Mucosa of rectum (tissue), 2 donors: Measurements from ENCODE around the gene HSD17B11.
A peak's percentile ranks its signal among the peaks of the same experiment; 100 is the strongest.
"Not testable (repeated sequence)": the region's sequence is repeated elsewhere in the genome, so short reads cannot be mapped to it uniquely, and the experiment has no call there.

Source experiments
- H3K27ac ChIP-seq, 2 donors: one replicate each; pipeline ENCODE4 v1.7.0; 2013; ENCODE audit warnings: inconsistent platforms in 2 of 2, low read depth in 2 of 2, low read length in 2 of 2
- H3K27me3 ChIP-seq, 2 donors: one replicate each; pipeline ENCODE4 v1.7.0; 2013; ENCODE audit warnings: low read length in 2 of 2; ENCODE audit not compliant: control insufficient read depth in 2 of 2, insufficient read depth in 2 of 2
- H3K36me3 ChIP-seq, 2 donors: one replicate each; pipeline ENCODE4 v1.7.0; 2013; ENCODE audit warnings: low read length in 2 of 2; ENCODE audit not compliant: control insufficient read depth in 2 of 2, insufficient read depth in 2 of 2
- H3K4me1 ChIP-seq, 2 donors: one replicate each; pipeline ENCODE4 v1.7.0; 2013; ENCODE audit warnings: low read length in 2 of 2, mild to moderate bottlenecking in 1 of 2; ENCODE audit not compliant: control insufficient read depth in 2 of 2, insufficient read depth in 2 of 2
- H3K4me3 ChIP-seq, 2 donors: one replicate each; pipeline ENCODE4 v1.7.0; 2013; ENCODE audit warnings: low read length in 2 of 2
- H3K9ac ChIP-seq, 2 donors: one replicate each; pipeline ENCODE4 v1.7.0; 2013; ENCODE audit warnings: low read length in 2 of 2, low read depth in 1 of 2, mild to moderate bottlenecking in 1 of 2
- H3K9me3 ChIP-seq, 2 donors: one replicate each; pipeline ENCODE4 v1.7.0; 2013; ENCODE audit warnings: low read length in 2 of 2; ENCODE audit not compliant: control insufficient read depth in 2 of 2
- donor health status: healthy.
- donor health status: Normal muscosa, but diverticular disease.

Gene HSD17B11, protein sequence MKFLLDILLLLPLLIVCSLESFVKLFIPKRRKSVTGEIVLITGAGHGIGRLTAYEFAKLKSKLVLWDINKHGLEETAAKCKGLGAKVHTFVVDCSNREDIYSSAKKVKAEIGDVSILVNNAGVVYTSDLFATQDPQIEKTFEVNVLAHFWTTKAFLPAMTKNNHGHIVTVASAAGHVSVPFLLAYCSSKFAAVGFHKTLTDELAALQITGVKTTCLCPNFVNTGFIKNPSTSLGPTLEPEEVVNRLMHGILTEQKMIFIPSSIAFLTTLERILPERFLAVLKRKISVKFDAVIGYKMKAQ

DNA sequence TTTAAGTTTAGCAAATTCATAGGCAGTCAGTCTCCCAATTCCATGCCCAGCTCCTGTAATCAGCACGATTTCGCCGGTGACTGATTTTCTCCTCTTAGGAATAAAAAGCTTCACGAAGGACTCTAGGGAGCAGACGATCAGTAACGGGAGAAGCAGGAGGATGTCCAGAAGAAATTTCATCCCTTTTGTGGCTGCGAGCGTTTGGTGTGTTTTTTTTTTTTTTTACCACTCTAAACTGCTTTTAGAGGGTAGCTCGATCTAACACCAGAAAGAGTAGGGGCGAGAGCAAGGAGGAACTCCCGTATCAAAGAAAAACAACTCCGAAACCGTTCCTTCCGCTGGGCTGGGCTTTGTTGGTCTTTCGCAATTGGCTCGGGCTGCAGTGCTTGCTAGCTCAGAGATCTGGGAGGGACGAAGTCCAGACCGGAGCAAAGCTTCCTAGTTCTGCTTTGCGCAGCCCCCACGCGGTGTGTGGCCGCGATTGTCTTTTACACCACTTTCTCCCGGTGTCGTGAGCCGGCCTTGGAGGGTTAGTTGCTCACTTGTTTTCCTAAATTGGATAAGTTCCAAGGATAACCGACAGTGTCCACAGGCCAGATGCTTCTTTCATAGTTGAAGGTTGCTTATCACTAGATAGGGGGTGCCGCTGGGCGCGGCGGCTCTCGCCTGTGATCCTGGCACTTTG lies at the start of gene HSD17B11:
Gene HSD17B11, minus strand, starts transcription at position 298 of the 685 bp plus-strand sequence. Its CDS starts 118 bp downstream, at position 180.
- Histone ChIP-seq H3K9ac (peak within 1 kb of the TSS; percentile 92 to 97), H3K4me1 (peaks cover 4 to 15% of the 10 kb centered on the region in 2 donors), H3K27ac (peak within 1 kb of the TSS; percentile 89 to 95)

DNA sequence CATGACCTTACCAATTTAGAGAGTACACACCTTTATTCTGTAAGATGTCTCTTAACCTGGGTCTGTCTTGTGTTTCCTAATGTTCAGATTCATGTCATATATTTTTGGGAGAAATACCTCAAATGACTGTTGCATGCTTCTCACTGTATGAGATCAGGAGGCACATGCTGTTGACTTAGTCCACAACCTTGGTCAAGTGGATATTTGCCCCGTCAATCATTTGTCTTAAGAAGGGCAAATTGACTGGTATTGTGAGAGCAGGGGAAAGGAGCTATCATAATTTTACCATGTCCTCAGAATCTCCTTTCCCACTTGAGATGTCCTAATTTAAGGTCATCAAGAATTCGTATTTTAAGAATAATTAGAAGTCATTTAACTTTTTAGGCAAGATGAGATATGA lies 42.4 kb upstream of the HSD17B11 start:
- H3K4me3 ChIP-seq, result no peak overlapping the region
- H3K4me1 ChIP-seq, result no peaks in the 10 kb centered on the region
- H3K27me3 ChIP-seq, result no peaks in the 10 kb centered on the region
- peaks cover 5 to 8% of the 10 kb centered on the region in 2 donors for H3K36me3 ChIP-seq
- H3K9me3 ChIP-seq, result no peaks in the 10 kb centered on the region
- H3K27ac ChIP-seq, result no peak overlapping the region
- H3K9ac ChIP-seq, result no peak overlapping the region

More for the DNA sequence above, at the start of gene HSD17B11:
- Histone ChIP-seq H3K9me3 (no peaks in the 10 kb centered on the region), H3K4me3 (peak within 1 kb of the TSS; percentile 84 to 99), H3K36me3 (no peaks in the 10 kb centered on the region), H3K27me3 (no peaks in the 10 kb centered on the region)

DNA sequence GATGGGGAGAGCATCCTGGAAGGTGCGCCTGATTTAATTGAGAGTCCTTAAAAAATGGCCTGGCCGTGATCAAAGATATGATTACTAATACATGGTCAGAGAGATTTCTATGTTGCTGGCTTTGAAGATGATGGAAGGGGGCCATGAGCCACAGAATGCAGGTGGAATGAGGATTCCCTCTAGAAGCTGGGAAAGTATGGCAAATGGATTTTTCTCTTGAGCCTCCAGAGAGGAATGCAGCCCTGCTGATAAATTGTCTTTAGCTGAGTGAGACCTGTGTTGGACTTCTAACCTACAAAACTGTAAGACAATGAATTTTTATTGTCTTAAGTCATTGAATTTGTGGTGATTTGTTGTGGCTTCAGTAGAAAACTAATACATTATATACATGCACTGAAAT lies 39.0 kb upstream of the HSD17B11 start:
- Histone ChIP-seq H3K36me3 (no peaks in the 10 kb centered on the region), H3K4me1 (peaks cover 3 to 4% of the 10 kb centered on the region in 2 donors), H3K9ac (no peak overlapping the region), H3K27me3 (no peaks in the 10 kb centered on the region), H3K4me3 (no peak overlapping the region), H3K9me3 (no peaks in the 10 kb centered on the region), H3K27ac (no peak overlapping the region)

DNA sequence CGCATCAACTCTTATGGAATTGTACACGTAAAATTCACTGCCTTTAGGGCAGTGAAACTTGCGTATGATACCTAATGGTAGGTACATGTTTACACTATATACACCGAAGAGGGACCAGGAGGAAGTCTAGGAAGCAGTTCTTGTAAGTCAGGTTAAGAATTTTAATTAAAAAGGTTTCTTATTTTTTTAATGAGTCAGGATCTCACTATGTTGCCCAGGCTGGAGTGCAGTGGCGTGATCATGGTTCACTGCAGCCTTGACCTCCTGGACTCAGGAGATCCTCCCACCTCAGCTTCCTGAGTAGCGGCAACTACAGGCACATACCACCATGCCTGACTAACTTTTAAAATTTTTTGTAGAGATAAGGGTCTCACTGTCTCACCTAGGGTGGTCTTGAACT lies 38.0 kb upstream of the HSD17B11 start:
- Histone ChIP-seq H3K4me3 (no peak overlapping the region), H3K4me1 (peaks cover 4 to 9% of the 10 kb centered on the region in 2 donors), H3K36me3 (no peaks in the 10 kb centered on the region), H3K27ac (no peak overlapping the region), H3K9me3 (no peaks in the 10 kb centered on the region), H3K27me3 (no peaks in the 10 kb centered on the region), H3K9ac (no peak overlapping the region)

DNA sequence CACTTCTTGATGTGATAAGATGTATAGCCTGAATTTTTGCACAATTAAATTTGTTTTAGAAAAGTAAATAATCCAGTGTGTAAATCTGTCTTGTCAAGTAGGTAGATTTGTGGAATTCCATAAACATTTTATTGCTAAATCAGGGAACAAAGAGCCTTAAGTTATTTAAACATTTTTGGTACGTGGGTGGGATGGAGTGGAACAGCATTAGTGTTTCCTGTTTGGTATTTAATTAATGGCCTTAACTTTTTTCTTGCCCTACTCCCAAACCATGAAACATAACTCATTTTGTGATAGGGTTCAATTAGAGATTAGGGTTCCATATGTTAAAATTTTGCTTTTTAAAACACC lies 36.5 kb upstream of the HSD17B11 start:
- no peak overlapping the region for H3K4me3 ChIP-seq
- no peak overlapping the region for H3K27ac ChIP-seq
- no peak overlapping the region for H3K9ac ChIP-seq
- H3K4me1 ChIP-seq, result peaks cover 9 to 16% of the 10 kb centered on the region in 2 donors
- H3K9me3 ChIP-seq, result no peaks in the 10 kb centered on the region
- no peaks in the 10 kb centered on the region for H3K36me3 ChIP-seq
- no peaks in the 10 kb centered on the region for H3K27me3 ChIP-seq

DNA sequence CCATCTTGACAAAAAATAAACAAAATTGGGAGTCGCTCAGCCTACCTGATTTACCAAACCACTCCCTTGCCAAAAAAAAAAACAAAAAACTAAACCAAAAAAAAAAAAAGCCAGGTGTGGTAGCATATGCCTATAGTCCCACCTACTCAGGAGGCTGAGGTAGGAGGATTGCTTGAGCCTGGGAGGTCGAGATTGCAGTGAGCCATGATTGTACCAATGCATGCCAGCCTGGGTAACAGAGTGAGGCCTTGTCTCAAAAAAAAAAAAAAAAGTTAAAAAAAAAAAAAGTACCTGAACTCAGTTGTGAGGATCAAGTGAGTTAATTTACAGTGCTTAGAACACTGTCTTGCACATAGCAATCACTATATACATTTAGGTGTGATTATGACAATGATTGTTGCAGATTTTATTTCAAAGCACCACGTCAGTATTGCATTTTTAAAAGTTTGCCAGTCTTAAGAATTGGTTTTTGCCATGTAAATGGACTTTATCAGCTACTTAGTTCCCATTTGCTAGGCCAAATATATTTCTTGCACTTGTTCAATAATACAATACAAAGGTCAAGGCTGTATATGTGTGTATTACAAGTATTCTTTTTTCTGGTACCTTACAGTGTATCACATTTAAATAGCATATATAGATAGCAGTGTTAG lies 36.0 kb upstream of the HSD17B11 start:
- H3K4me1 ChIP-seq, result peaks cover 9 to 17% of the 10 kb centered on the region in 2 donors
- no peak overlapping the region for H3K9ac ChIP-seq
- H3K27ac ChIP-seq, result no peak overlapping the region
- no peak overlapping the region for H3K4me3 ChIP-seq
- H3K9me3 ChIP-seq, result no peaks in the 10 kb centered on the region
- H3K27me3 ChIP-seq, result no peaks in the 10 kb centered on the region
- H3K36me3 ChIP-seq, result no peaks in the 10 kb centered on the region

DNA sequence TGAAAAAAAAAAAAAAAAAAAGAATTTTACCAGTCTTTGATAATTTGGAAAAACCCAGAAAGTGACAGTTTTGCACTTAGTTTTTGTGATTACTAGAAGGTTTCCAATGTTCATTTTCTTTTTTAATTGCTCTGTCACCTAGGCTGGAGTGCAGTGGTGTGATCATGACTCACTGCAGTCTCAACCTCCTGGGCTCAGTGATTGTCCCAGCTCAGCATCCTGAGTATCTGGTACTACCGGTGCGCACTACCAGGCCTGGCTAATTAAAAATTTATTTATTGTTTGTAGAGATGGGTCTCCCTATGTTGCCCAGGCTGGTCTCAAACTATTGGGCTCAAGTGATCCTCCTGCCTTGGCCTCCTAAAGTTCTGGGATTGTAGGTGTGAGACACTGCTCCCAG lies 34.7 kb upstream of the HSD17B11 start:
- peaks cover 14 to 28% of the 10 kb centered on the region in 2 donors for H3K4me1 ChIP-seq
- H3K27me3 ChIP-seq, result no peaks in the 10 kb centered on the region
- no peak overlapping the region for H3K9ac ChIP-seq
- H3K27ac ChIP-seq, result no peak overlapping the region
- no peaks in the 10 kb centered on the region for H3K36me3 ChIP-seq
- H3K4me3 ChIP-seq, result no peak overlapping the region
- no peaks in the 10 kb centered on the region for H3K9me3 ChIP-seq

DNA sequence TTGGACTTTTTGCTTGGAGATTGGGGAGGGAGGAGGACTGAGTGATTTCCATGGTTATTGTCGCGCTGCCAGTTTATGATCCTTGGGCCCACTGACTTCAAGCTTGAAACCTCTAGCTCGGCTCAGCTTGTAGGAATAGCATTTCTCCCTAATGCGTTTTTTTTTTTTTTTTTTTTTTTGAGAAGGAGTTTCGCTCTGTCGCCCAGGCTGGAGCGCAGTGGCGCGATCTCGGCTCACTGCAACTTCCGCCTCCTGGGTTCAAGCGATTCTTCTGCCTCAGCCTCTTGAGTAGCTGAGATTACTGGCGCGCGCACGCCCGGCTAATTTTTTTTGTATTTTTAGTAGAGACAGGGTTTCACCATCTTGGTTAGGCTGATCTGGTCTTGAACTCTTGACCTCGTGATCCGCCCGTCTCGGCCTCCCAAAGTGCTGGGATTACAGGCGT lies 33.1 kb upstream of the HSD17B11 start:
- not testable (repeated sequence) for H3K9ac ChIP-seq, H3K36me3 ChIP-seq, H3K27me3 ChIP-seq, H3K9me3 ChIP-seq, H3K27ac ChIP-seq
- H3K4me1 ChIP-seq, result peaks cover 14 to 40% of the 10 kb centered on the region in 2 donors
- H3K4me3 ChIP-seq, result peak overlapping the region in 1 of 2 donors; percentile 95

DNA sequence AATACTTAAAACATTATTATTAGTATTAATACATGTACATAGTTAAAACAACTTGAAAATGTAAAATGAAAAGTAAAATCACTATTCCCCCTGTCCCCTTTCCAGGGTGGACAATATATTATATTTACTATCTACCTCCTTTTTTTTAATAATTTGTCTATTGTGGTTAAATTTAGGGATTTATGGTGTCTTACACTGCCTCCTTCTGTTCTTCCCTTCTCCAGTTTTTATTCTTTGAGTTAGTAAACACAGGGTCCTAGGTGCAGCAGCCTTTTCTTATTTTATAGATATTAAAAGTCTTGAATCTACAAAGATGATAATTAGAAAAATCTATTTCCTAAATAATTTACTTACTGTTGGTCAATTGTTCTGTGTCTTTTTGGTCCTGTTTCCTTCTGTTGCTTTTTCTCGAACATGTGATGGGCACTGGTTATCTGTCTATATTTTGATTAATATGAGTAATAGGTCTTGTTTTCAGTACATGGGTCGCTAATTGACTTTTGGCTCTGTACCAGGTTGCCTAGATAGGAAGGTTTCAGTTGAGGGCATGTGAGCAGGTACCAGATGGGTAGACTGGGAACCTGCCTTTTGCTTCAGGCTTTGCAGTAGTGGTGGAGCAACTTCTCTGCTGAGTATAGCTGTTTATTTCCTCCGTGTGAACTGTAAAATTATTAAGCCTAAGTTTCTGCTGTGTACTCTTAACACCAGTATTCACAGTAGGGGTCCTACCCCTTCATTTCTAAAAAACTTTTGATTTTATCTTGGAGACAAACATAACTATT lies 32.5 kb upstream of the HSD17B11 start:
- no peak overlapping the region for H3K27ac ChIP-seq
- H3K4me1 ChIP-seq, result peaks cover 14 to 44% of the 10 kb centered on the region in 2 donors
- peak overlapping the region; percentile 94 to 96 for H3K9ac ChIP-seq
- peak overlapping the region; percentile 95 to 99 for H3K4me3 ChIP-seq
- no peaks in the 10 kb centered on the region for H3K36me3 ChIP-seq
- H3K9me3 ChIP-seq, result no peaks in the 10 kb centered on the region
- H3K27me3 ChIP-seq, result no peaks in the 10 kb centered on the region
